Measurements from ENCODE around the gene FUT6.

The FUT6 gene

DNA sequence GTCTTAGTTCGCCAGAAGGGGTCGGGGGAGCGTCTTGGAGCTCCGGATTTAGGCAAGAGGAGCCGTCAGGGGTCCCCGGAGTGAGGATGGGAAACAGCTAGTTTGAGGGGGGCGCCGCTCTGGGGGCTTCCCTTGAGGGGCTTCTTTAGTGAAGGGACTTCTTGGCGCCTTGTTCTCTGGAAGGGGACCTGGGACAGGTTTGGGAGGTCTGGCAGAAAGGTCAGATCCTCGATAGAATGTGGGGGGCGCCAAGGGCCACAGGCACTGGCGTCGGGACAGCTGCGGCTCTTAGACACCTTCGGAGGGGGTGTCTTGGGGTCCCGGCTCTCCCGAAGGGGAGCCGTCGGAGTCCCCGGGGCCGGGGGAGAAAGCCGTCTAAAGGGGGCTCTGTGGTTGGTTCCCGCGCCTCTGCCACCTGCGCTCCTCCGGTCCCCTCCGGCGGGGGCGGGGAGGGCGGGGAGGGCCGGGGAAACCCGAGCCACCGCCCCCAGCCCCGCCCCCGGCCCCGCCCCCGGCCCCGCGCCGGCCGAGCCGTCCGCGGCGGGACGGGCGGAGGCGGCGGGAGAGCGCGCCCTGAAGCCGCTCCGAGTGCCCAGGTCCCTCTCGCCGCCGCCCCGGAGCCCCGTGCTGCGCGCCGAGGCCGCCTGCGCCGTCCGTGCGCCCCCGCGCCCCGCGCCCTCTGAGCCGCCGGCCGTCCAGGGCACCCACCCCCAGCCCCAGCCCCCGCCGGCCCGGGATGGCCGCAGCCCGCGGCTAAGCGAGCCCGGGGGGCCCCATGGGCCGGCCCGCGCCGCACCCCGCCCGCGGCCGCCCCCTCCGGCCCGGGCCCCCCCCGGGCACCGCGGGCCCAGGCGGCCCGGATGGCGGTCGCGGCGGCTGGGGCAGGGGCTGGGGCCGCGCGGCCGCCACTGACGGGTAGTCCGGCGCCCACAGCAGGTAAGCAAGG lies 34.7 kb downstream of the FUT6 start, which contains the start of gene NRTN:
NRTN (plus strand) TSS at position 552 of the 946 bp plus-strand sequence. CDS start 19,099 bp downstream, outside the sequence.
- DNase-seq (ENCODE audit: low spot score): no peak

GRCh38 chr19:5803752-5804515 lies 35.6 kb downstream of the FUT6 start:
- no peak for DNase-seq (ENCODE audit: low spot score)

DNA sequence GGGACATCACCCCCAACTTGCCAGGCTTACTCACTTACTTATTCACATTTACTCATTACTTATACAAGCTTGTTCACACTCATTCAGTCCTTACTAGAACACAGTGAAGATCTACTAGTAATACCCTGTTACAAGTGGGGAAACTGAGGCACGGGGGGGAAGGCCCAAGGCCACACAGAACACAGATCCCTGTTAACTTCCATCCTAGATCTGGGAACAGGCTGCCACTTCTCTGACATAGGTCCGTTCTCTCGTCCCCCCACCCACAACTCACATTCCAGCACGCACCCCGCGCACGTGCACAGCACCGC lies 36.1 kb downstream of the FUT6 start:
- no peak for DNase-seq (ENCODE audit: low spot score)

GRCh38 chr19:5801796-5802619 lies 37.5 kb downstream of the FUT6 start:
- no peak for DNase-seq (ENCODE audit: low spot score)

GRCh38 chr19:5800361-5801270 lies 38.9 kb downstream of the FUT6 start:
- DNase-seq (ENCODE audit: low spot score): no peak

- no peak for DNase-seq (ENCODE audit: low spot score)
These were observed 40.0 kb downstream of the FUT6 start for GRCh38 chr19:5799247-5800241.

- no peak for DNase-seq (ENCODE audit: low spot score)
These were observed 41.3 kb downstream of the FUT6 start for GRCh38 chr19:5798244-5798643.

DNA sequence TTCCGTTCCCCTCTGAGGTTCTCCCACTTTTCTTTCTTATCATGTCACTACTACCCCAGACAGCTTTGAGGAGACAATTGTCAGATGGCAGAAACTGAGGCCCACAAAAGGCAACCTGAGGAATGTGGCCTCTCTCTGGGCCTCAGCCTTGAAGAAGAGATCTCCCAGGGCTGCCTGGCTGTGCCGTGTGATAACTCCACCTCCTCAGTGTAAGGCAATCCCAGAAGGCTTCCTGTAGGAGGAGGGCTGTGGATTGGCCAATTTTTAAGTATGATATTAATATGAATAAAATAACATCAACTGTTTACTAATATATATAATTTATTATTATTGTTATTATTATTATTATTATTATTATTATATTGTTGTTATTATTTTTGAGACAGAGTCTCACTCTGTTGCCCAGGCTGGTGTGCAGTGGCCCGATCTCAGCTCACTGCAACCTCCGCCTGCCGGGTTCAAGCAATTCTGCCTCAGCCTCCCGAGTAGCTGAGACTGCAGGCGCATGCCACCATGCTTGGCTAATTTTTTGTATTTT lies 44.1 kb downstream of the FUT6 start:
- no peak for DNase-seq (ENCODE audit: low spot score)

- DNase-seq (ENCODE audit: low spot score): no peak
These were observed 46.3 kb downstream of the FUT6 start for GRCh38 chr19:5793188-5793587.

GRCh38 chr19:5792224-5792623 lies 47.3 kb downstream of the FUT6 start:
- DNase-seq (ENCODE audit: low spot score): no peak

- peak; percentile 98 for DNase-seq (ENCODE audit: low spot score)
These were observed 48.7 kb downstream of the FUT6 start, which contains the start of gene DUS3L for GRCh38 chr19:5790559-5791520. Gene DUS3L, minus strand, starts transcription at chr19:5791163. Its CDS starts 22 bp downstream, at chr19:5791141.

DNA sequence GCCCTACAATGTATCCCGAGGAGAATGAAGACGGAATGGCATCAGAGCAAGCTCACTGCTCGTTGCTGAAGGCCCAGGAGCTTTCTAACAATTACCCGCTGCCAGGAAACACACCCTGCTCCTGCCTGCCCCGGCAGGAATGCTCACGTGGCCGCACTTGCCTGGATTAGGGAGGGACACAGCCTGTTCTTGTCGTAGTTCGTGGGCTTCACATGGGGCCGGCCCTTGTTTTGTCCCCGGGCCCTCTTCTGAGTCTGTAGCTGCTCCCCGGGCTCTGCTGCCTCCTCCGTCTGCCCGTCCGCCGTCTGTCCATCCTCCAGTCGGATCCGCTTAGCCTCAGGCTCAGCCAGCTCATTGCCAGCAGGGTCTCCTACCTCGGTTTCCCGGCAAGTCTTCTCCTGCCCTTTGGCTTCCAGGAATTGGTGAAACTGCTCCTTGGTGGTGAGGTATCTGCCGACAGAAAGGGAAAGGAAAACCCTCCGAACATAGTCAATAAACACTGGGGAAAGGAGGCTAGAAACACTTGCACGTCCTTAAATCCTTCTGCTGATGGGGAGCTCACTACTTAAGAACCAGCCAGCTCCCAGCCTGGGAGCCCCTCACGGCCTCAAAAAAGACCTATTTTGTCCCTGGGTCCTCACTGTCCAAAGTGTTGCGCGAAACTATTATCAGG lies 49.5 kb downstream of the FUT6 start:
- no peak for DNase-seq (ENCODE audit: low spot score)

DNA sequence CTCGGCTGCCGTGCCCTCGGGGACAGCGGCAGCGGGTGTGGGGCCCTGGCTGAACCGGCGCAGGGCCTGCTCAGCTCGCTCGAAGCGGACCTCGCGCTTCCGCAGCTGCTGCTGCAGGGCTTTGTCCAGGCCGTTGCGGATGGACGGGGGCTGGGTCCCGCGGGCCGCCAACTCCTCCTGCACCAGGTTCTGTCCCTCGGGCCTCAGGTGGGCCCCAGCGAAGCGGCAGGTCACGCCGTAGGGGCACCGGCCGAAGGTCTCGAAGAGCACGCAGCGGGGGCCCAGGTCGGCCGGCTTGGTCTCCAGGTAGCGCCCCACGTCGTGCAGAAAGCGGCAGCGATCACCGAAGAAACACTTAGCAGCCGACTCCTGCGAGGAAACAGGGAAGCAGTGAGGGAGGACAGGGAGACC lies 50.1 kb downstream of the FUT6 start:
- DNase-seq (ENCODE audit: low spot score): no peak

DNA sequence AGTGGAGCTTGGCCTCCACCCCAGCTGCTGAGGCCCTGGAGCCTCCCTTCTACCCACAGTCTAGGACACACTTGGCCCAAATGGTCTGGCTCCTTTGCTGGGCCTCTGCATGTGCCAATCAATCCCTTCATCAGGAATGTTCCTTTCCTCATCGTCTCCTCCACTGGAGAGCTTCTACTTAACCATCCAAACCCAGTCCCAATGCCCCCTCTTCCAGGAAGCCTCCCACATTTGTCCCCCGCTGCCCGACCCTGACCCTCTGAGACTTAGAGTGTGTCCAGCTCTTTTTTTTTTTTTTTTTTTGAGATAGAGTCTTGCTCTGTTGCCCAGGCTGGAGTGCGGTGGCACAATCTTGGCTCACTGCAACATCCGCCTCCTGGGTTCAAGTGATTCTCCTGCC lies 51.1 kb downstream of the FUT6 start:
- no peak for DNase-seq (ENCODE audit: low spot score)

GRCh38 chr19:5787409-5788182 lies 51.9 kb downstream of the FUT6 start:
- no peak for DNase-seq (ENCODE audit: low spot score)

GRCh38 chr19:5786593-5787408 lies 52.7 kb downstream of the FUT6 start:
- DNase-seq (ENCODE audit: low spot score): no peak
